Measurements from ENCODE around the gene CIZ1. TPM values are rescaled to one million over a fixed set of nuclear protein-coding genes. Genes with fewer than 3 reads are reported as not detected.

Gene CIZ1
- total and polyA plus RNA-seq, 9 of the 15 experiments (the other 6 are each of a cell fraction or from before 2014, with no cell fraction given), result 6.6 to 329 (median 87.8) TPM

- TF ChIP-seq ZNF592 (IDR thresholded peaks at IDR 0.05) (no peak), NCOA2 (IDR thresholded peaks at IDR 0.05; ENCODE audit: partially characterized antibody in 2 of 2) (no peak), ZBTB26 (CRISPR knock-in tag; IDR thresholded peaks at IDR 0.05) (peak; percentile 59; the same call in 1 of the 2 replicates), PHB (CRISPR knock-in tag; IDR thresholded peaks at IDR 0.05) (peak; percentile 96), IRF2 (CRISPR knock-in tag; IDR thresholded peaks at IDR 0.05) (no peak), ZFP91 (CRISPR knock-in tag; IDR thresholded peaks at IDR 0.05) (no peak), FOXJ2 (tag; IDR thresholded peaks at IDR 0.05) (peak; percentile 67; the same call in 1 of the 2 replicates), KAT2B (IDR thresholded peaks at IDR 0.05; ENCODE audit: low read depth, low read length) (peak; percentile 81), ZNF239 (CRISPR knock-in tag; IDR thresholded peaks at IDR 0.05) (peak; percentile 65), ZNF324 (CRISPR knock-in tag; IDR thresholded peaks at IDR 0.05) (no peak), ZBTB17 (CRISPR knock-in tag; IDR thresholded peaks at IDR 0.05) (peak; percentile 87), PRMT5 (CRISPR knock-in tag; IDR thresholded peaks at IDR 0.05) (no peak), ZBTB2 (IDR thresholded peaks at IDR 0.05) (no peak), NELFE (IDR thresholded peaks at IDR 0.05; ENCODE audit: insufficient read depth, insufficient read length) (no peak), ZNF253 (CRISPR knock-in tag; conservative IDR thresholded peaks at IDR 0.05) (no peak), TSC22D4 (tag; IDR thresholded peaks at IDR 0.05) (no peak), ZNF140 (CRISPR knock-in tag; IDR thresholded peaks at IDR 0.05) (no peak)
These were observed at the start of gene CIZ1 (continued) for GRCh38 chr9:128191406-128192046.

Measured in K562 (cell line).